IPS DF 6.9 (cell line): ENCODE data around the gene ICAM3.
A peak's percentile ranks its signal among the peaks of the same experiment; 100 is the strongest.

Experiments
- DNase-seq: peaks from one replicate; pipeline ENCODE4 v3.0.0-alpha.2; 2013; ENCODE audit warnings: low read depth, low spot score
- H3K27ac ChIP-seq: one replicate; pipeline ENCODE4 v1.5.1; 2013; ENCODE audit warnings: low read length, control low read depth
- H3K27me3 ChIP-seq: 2 replicates; pipeline ENCODE4 v1.6.1; 2013; ENCODE audit warnings: mild to moderate bottlenecking, low read length; ENCODE audit not compliant: control insufficient read depth, insufficient read depth
- H3K36me3 ChIP-seq: 2 replicates; pipeline ENCODE4 v1.6.1; 2013; ENCODE audit warnings: low read length; ENCODE audit not compliant: control insufficient read depth, insufficient read depth
- H3K4me1 ChIP-seq: 2 replicates; pipeline ENCODE4 v1.6.1; 2013; ENCODE audit warnings: low read length; ENCODE audit not compliant: control insufficient read depth, insufficient read depth
- H3K4me3 ChIP-seq: 2 replicates; pipeline ENCODE4 v1.5.1; 2013; ENCODE audit warnings: mild to moderate bottlenecking, low read length
- H3K9me3 ChIP-seq: 2 replicates; pipeline ENCODE4 v1.6.1; 2013; ENCODE audit warnings: low read length, inconsistent platforms; ENCODE audit not compliant: control insufficient read depth, insufficient read depth
- WGBS: extraction: QIAGEN DNeasy Blood & Tissue Kit; methylation state at CpG from one replicate; pipeline ENCODE4 v1.1.7; 2013; ENCODE audit warnings: mixed read lengths, missing lambda C conversion rate; ENCODE audit not compliant: insufficient read length, insufficient coverage; 5-methylcytosine and 5-hydroxymethylcytosine counted together

The ICAM3 gene

DNA sequence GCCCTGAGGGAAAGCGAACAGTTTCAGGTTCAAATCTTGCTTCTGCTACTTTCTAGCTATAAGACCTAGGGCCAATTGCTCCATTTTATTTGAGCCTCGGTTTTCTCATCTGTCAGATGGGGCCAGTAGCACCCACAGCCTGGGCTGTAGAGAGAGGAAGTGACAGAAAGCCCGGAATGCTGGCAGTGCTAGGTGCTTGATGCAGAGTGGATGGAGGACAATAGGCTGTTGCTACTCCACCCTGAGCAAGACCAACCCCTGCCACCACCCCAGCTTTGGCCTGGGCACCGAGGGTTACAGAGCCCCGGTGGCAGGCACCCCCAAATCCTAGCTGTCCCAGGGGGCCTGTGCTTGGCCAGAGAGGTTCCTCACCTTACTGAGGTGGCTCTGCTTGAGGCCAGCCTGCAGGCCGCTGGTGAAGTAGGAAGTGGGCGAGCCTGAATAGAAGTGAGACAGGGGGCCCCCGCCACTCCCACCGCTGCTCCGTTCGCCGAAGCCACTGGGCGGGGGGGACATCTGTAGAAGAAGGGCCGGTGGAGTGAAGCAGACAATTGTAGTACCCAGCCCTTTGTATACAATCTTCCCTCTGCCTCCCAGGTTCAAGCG is 21.5 kb downstream of the ICAM3 start:
- no peaks in the 10 kb centered on the region for H3K27me3 ChIP-seq
- no peaks in the 10 kb centered on the region for H3K9me3 ChIP-seq
- no CpG with 5 or more reads among the region's 15 CpGs for WGBS
- H3K36me3 ChIP-seq: peaks cover 27% of the 10 kb centered on the region
- H3K27ac ChIP-seq: no peak overlapping the region
- no peak overlapping the region for H3K4me3 ChIP-seq
- 0 out of 2 replicates have a peak, but pooled peaks cover 3% of the 10 kb centered on the region for H3K4me1 ChIP-seq
- DNase-seq: no peak

- no CpG with 5 or more reads among the region's 29 CpGs for WGBS
Measured at GRCh38 chr19:10317045-10317856, 22.2 kb downstream of the ICAM3 start.

GRCh38 chr19:10316229-10317044 is 23.0 kb downstream of the ICAM3 start:
- Histone ChIP-seq H3K4me3 (no peak overlapping the region; the same call in 1 of the 2 replicates), H3K27me3 (no peaks in the 10 kb centered on the region), H3K4me1 (0 out of 2 replicates have a peak, but pooled peaks cover 3% of the 10 kb centered on the region), H3K27ac (no peak overlapping the region), H3K36me3 (peaks cover 12% of the 10 kb centered on the region; the same call in 1 of the 2 replicates), H3K9me3 (no peaks in the 10 kb centered on the region)
- WGBS: no CpG with 5 or more reads among the region's 19 CpGs
- no peak for DNase-seq

More at GRCh38 chr19:10317045-10317856, 22.2 kb downstream of the ICAM3 start:
- Histone ChIP-seq H3K4me3 (no peak overlapping the region), H3K9me3 (no peaks in the 10 kb centered on the region), H3K4me1 (0 out of 2 replicates have a peak, but pooled peaks cover 3% of the 10 kb centered on the region), H3K27me3 (no peaks in the 10 kb centered on the region), H3K27ac (no peak overlapping the region), H3K36me3 (peaks cover 20% of the 10 kb centered on the region)
- no peak for DNase-seq

- Histone ChIP-seq H3K27ac (no peak within 1 kb of the TSS), H3K9me3 (no peaks in the 10 kb centered on the region), H3K36me3 (peaks cover 10% of the 10 kb centered on the region; the same call in 1 of the 2 replicates), H3K27me3 (no peaks in the 10 kb centered on the region), H3K4me1 (0 out of 2 replicates have a peak, but pooled peaks cover 3% of the 10 kb centered on the region), H3K4me3 (peak within 1 kb of the TSS; percentile 79)
- WGBS: no CpG with 5 or more reads among the region's 55 CpGs
- peak; percentile 84 for DNase-seq
Measured at GRCh38 chr19:10315335-10316214, 23.8 kb downstream of the ICAM3 start, which contains the start of gene FDX2. Gene FDX2, minus strand, starts transcription at chr19:10316015. Its CDS starts 19 bp downstream, at chr19:10315996.

GRCh38 chr19:10309423-10309822 is 30.0 kb downstream of the ICAM3 start, which contains the start of gene ZGLP1:
Gene ZGLP1, minus strand, starts transcription at chr19:10309815.
- no CpG with 5 or more reads among the region's 24 CpGs for WGBS
- H3K27me3 ChIP-seq: no peaks in the 10 kb centered on the region
- DNase-seq: no peak
- H3K9me3 ChIP-seq: no peaks in the 10 kb centered on the region
- no peaks in the 10 kb centered on the region for H3K36me3 ChIP-seq
- H3K27ac ChIP-seq: no peak within 1 kb of the TSS
- no peaks in the 10 kb centered on the region for H3K4me1 ChIP-seq
- no peak within 1 kb of the TSS for H3K4me3 ChIP-seq

GRCh38 chr19:10306327-10306726 is 33.1 kb downstream of the ICAM3 start:
- Histone ChIP-seq H3K4me1 (no peaks in the 10 kb centered on the region), H3K27ac (no peak overlapping the region), H3K9me3 (no peaks in the 10 kb centered on the region), H3K36me3 (no peaks in the 10 kb centered on the region), H3K4me3 (no peak overlapping the region), H3K27me3 (no peaks in the 10 kb centered on the region)
- WGBS: no CpG with 5 or more reads among the region's 5 CpGs
- no peak for DNase-seq

DNA sequence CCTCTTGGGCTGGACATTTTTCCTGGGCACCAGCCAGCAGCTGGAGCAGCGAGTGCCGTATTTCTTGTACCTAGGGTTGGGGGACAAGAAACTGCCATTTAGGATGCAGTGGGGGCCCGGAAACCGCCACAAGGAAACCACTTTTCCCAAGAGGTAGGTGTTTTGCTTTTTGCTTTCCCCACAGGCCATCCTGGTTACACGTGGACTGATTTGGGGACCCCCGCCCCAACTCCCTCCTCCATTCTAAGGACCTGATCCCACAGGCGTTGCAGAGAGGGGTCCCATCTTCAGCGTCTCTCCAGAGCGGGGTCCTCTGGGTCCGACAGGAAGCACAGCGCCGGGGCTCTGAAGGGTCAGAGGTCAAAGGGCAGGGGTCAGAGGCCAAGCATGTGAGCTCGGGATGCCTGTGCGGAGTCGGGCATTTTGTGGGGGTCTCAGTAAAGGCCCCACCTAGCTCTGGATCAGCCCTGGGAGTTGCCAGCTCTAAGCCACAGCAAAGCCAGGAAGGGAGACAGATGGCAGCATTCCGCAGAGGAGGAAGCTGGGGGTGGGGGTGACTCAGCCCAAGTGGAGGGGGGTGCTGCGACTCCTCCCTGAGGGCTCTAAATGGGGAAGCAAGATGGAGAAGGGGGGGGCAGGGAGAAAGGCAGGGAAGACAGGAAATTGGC is 34.2 kb downstream of the ICAM3 start:
- Histone ChIP-seq H3K27me3 (no peaks in the 10 kb centered on the region), H3K9me3 (no peaks in the 10 kb centered on the region), H3K27ac (no peak overlapping the region), H3K36me3 (no peaks in the 10 kb centered on the region), H3K4me3 (no peak overlapping the region), H3K4me1 (no peaks in the 10 kb centered on the region)
- DNase-seq: no peak
- no CpG with 5 or more reads among the region's 17 CpGs for WGBS

GRCh38 chr19:10299545-10300458 is 39.6 kb downstream of the ICAM3 start:
- H3K4me1 ChIP-seq: 0 out of 2 replicates have a peak, but pooled peaks cover 3% of the 10 kb centered on the region
- DNase-seq: no peak

More at GRCh38 chr19:10299545-10300458, 39.6 kb downstream of the ICAM3 start:
- H3K9me3 ChIP-seq: no peaks in the 10 kb centered on the region
- H3K27me3 ChIP-seq: peaks cover 11% of the 10 kb centered on the region; the same call in 1 of the 2 replicates
- no peaks in the 10 kb centered on the region for H3K36me3 ChIP-seq
- no peak overlapping the region for H3K4me3 ChIP-seq
- no CpG with 5 or more reads among the region's 14 CpGs for WGBS
- no peak overlapping the region for H3K27ac ChIP-seq
